Medulla oblongata (tissue), 1 donor: ENCODE measurements around the gene ELF4.
"Not testable (repeated sequence)": the region's sequence is repeated elsewhere in the genome, so short reads cannot be mapped to it uniquely, and the experiment has no call there.

Experiments
- DNase-seq: peaks from one replicate; pipeline ENCODE4 v3.0.0-alpha.2; 2015; ENCODE audit errors: extremely low spot score

ELF4 gene

DNA sequence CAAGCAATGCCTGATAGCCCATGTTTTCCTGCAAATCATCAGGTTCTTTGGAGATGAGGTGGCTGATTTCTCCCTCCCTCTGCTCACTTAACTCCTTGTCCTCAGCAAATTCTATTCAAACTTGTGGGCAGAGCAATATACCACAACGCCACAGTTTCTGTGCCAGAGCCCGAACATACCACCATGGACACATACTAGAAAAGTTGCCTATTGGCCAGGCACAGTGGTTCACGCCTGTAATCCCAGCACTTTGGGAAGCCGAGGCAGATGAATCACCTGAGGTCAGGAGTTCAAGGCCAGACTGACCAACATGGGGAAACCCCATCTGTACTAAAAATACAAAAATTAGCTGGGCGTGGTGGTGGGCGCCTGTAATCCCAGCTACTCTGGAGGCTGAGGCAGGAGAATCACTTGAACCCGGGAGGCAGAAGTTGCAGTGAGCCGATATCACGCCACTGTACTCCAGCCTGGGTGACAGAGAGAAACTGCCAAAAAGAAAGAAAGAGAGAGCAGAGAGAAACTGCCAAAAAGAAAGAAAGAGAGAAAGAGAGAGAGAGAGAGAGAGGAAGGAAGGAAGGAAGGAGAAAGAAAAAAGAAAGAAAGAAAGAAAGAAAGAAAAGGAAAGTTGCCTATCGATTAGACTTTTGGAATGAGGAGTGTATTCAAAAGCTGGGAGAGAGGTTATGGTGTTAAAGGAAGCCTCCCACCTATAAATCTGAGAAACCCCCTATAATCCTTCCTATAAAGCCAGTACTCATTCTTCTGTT, 5.0 kb upstream of the ELF4 start:
- not testable (repeated sequence) for DNase-seq

- DNase-seq: no peak
Observed at GRCh38 chrX:130114141-130114588, 3.9 kb upstream of the ELF4 start.

- DNase-seq: no peak
Observed at GRCh38 chrX:130111220-130112154, 1.2 kb upstream of the ELF4 start.

DNA sequence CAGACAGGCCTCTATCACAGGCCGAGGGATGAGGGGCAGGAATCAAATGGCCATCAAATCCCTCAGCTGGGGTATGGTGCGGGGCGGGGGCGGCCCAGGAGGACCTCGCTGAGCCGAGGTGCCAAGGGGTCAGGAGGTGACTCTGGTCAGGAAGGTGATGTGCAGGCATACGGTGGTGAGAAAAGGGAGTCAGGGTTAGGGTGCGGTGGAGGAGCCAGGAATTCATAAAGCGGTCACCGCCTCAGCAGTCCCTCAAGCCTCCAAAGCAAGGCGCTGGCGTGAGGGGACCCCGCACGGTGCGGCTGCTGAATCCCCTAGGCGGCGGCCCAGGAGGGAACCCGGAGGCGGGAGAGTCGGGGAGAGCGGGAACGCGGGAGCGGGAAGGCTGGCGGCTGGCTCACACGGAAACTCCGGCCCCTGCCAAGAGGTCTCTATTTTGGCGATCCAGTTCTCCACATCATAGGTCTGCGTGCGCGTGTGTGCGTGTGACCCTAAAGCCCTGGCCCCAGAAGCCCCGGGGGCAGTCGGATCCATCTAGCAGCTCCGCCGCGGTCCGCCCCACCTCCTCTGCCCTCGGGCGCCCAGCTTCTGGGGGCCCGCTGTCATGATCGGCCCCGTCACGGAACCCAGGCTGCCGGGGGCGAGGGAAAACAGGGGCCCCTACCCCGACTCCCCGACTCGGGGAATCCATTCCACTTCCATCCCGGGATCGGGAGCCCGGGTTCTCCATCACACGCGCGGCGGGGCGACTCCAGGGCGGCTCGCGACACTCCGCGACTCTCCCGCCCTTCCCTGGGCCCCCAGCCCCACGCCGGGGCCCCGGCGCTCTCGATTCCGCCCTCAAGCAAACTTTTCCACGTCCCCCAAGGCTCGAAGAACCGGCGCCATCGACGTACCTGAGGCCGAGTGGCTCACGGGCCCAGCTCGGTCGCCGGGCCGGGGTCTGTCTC, 593 bp downstream of the ELF4 start:
- no peak for DNase-seq

- no peak for DNase-seq
Observed at GRCh38 chrX:130108647-130109428, 1.5 kb downstream of the ELF4 start.

DNA sequence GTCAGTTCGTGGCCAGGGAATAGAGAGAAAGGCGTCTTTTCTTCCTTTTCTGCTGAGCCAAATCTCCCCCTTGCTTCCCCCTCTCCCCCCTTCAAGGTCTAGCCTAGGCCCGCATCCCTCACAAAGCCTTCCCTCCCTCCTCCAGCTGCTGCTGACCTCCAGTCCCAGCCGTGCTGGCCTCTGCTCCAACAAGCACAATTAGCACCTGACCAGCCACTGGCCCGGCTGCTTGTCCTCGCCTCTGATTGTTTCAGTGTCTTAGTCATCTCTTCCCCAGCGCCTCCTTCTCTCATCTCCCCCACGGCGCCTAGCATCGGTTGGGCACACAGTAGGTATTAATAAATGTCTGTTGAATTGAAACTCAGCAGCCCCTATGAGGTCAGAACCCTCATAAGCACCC, 4.2 kb downstream of the ELF4 start:
- DNase-seq: no peak

GRCh38 chrX:130105244-130105643, 5.1 kb downstream of the ELF4 start:
- no peak for DNase-seq

DNA sequence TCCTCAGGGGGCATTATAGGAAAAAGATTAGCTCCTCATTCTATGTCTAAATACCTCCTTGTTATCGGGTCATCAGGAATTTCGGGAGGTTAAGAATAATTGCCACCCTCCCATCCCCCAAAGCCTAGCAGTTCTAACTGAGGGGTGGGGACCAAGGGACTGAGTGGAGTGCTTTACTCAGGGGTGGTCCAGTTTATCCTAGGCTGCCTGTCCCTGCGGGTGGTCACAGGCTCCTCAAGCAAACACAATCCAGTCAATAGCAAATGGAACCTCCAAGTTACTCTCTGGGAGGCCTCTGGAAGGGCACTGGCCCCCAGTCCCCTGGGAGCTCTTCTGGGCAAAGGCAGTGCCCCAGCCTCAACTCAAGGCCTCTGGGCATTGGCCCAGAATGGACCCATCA, 6.7 kb downstream of the ELF4 start:
- no peak for DNase-seq

DNA sequence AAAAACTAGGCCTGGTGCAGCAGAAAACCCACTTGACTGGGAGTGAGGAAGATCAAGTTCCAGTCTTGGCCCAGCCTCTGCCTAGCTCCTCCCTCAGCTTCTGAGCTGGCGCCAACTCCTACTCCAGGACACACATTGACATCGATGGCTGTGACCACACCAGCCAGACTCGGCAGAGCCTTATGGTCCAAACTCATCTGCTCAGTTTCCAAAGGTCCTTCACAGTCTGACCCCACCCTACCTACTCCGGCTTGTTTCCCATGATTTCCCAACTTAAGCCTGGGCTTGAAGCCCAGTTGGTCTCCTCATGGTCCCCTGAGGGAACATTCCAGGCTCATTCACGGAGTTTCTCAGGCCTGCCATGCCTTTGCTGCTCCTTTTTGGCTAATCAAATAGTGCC, 10.1 kb downstream of the ELF4 start:
- DNase-seq: no peak

DNA sequence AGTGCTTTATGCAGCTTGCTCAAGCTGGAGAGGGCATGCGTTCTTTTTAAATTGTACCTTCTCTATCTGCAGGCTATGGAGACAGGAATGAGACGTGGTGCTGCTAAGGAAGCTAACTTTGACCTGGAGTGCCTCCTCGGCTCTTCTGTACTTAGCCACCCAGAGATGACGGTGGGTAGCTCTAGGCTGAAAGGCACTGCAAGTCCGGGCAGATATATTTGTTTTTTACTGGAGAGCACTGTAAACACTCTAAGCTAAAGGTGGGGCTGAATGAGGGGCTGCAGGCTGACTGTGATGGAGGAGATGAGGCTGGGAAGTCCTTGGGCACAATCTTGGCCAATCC, 12.1 kb downstream of the ELF4 start:
- DNase-seq: no peak

- no peak for DNase-seq
Observed at GRCh38 chrX:130097507-130098209, 12.6 kb downstream of the ELF4 start.

DNA sequence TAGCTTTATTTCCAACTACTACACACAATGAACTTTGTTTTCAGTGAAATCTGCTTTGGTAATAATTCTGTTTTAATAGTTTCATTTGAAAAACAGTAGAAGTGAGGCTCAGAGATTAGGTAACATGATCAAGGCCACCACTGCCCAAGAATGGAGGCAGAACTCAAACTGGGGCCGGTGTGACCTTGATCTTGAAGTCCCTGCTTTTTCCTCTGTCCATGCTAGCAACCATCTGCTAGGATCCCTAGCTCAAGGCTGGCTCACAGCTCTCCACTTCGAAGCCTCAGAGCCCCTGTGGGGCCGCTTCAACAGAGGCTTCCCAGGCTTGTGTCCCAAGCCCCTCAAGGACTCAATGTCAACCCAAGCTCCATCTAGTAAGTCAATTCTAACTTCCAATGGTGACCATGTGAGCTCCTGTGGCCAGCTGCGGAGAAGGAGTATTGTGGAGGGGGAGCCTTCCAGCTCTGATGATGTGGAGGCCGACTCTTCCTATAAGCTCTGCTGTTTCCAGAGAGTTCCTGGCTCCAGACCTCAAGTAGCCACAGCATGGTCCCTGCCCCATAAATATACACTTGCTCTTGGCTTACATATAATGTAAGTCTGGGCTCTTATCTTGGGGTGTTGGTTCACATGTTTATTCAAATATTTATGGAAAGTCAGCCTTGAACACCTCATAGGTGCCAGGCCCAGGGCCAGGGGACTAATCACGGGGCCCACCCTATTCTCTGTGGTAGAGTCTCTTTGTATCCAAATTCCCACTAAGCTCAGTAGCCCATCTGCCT, 14.9 kb downstream of the ELF4 start:
- no peak for DNase-seq

DNA sequence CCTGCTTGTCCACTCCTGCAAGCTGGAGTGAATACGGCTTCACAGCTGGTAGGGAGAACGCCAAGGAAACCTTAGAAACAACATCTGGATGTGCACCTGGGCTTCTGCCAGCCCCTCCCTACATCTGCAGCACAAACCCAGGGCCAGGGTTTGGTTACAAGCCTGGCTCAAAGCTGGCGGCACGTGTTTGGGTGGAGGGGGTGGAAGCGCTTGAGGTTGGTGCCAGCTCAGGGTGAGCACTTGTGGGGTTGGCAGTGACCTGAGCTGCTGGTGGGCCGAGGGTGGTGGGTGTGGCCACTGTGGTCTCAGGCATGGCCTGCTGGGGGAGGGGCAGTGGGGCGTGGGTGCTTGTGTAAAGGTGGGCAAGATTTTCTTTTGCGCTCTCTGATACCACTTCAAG, 15.6 kb downstream of the ELF4 start:
- DNase-seq: no peak

DNA sequence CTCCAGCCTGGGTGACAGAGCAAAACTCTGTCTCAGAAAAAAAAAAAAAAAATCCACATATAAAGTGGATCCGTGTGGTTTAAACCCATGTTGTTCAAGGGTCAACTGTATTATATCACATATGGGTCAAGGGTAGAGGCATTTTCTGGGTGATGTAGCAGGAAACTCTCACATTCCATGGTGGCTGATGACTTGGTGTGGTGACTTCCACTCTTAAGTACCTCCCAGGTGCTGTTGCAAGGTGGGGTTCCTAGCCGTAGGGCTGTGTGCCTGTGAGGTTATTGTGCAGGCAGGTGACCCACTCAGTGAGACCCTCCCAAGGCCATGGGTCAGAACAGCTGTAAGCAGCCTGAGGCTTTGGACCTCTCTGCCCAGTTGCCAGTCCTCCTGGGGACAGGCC, 17.0 kb downstream of the ELF4 start:
- no peak for DNase-seq

DNA sequence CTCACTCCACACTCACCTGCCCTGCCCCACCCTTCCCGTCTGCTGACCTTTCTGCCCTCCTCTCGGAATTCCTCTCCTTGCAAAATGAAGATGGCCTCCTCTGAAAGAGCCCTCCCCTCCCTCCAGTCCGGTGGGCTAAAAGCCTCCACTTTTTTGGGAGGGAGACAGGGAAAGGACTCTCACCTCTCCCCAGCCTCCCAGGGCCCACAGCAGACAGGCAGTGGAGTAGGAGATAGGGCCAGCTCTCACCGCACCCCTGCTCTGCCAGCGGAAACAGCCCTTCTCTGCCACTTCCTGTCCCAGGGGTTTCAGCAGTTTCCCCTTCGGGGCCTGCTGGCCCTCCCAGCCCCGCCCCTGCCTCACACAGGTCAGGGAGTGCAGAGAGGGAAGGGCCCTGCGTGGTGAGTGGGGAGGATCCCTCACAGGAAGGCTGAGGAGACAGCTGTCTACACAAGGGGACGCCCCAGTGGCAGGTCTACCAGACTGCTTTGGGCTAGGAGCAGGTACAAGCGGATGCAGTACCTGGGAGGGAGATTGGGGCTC, 18.2 kb downstream of the ELF4 start:
- DNase-seq: no peak

DNA sequence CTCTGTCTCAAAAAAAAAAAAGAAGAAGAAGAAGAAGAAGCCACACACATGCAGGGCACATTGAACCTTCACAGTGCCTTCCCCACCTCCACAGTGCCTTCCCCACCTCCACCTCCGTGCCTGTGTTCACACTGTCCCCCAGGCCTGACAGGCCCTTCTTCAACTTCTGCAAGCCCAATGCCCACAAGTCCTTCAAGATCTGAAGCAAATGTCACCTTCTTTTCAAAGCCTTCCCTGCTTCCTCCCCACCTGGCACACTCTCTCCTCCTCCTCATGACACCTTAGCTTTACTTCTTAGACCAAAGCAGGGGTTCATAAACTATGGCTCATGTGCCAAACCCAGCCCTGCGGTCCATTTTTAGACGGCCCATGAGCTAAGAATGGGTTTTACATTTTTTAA, 19.9 kb downstream of the ELF4 start:
- DNase-seq: no peak

GRCh38 chrX:130086447-130087206, 23.7 kb downstream of the ELF4 start:
- no peak for DNase-seq
